ENCODE results near the gene GPBP1.

The GPBP1 gene

DNA sequence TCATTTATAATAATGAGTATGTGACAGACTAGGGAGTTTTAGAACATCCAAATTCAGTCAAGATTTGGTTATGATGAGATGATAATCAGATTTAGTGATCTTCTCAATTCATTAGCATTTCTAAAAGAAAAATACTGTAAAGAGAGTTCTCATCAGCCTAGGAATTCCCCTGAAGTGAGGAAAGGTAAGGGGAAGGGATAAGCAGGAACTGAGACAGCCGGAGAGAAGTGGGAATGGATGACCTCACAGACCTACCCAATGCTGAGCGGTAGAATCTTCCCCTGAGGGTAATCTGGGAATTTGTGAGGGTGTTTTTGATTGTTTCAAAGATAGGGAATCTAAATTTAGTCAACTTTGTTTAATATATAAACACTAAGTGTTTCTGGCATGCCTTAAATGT is 16.7 kb upstream of the GPBP1 start:
- no peaks in the 10 kb centered on the region for H4K20me1 ChIP-seq (ENCODE audit: low read depth, low read length)
- no peaks in the 10 kb centered on the region for H3K9me2 ChIP-seq (replicated peaks; ENCODE audit: insufficient read depth, low read length)
- no peaks in the 10 kb centered on the region for H3F3A ChIP-seq (ENCODE audit: insufficient read depth)
- no peaks in the 10 kb centered on the region for H3K9me3 ChIP-seq (ENCODE audit: insufficient read depth, low read length)
- H3K4me3 ChIP-seq (ENCODE audit: insufficient read depth, low read length, poor library complexity, severe bottlenecking) = no peak overlapping the region
- no peak overlapping the region for H3K4me2 ChIP-seq (ENCODE audit: low read depth, low read length, poor library complexity, severe bottlenecking)
- no peak overlapping the region for H3K9ac ChIP-seq (ENCODE audit: low read length)
- TF ChIP-seq EZH2phosphoT487 (conservative IDR thresholded peaks at IDR 0.05; ENCODE audit: low read length) = no peak
- TF ChIP-seq, protein P1, sequence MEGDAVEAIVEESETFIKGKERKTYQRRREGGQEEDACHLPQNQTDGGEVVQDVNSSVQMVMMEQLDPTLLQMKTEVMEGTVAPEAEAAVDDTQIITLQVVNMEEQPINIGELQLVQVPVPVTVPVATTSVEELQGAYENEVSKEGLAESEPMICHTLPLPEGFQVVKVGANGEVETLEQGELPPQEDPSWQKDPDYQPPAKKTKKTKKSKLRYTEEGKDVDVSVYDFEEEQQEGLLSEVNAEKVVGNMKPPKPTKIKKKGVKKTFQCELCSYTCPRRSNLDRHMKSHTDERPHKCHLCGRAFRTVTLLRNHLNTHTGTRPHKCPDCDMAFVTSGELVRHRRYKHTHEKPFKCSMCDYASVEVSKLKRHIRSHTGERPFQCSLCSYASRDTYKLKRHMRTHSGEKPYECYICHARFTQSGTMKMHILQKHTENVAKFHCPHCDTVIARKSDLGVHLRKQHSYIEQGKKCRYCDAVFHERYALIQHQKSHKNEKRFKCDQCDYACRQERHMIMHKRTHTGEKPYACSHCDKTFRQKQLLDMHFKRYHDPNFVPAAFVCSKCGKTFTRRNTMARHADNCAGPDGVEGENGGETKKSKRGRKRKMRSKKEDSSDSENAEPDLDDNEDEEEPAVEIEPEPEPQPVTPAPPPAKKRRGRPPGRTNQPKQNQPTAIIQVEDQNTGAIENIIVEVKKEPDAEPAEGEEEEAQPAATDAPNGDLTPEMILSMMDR (IDR thresholded peaks at IDR 0.05; ENCODE audit: insufficient read depth, low read length, poor library complexity, severe bottlenecking) = no peak
- H3K36me3 ChIP-seq (ENCODE audit: low read length) = no peaks in the 10 kb centered on the region
- H3K27ac ChIP-seq (ENCODE audit: low read depth, low read length) = no peak overlapping the region
- no peaks in the 10 kb centered on the region for H3K79me2 ChIP-seq (ENCODE audit: insufficient read depth, low read length)
- H2AFZ ChIP-seq (ENCODE audit: low read depth, low read length, severe bottlenecking) = no peak overlapping the region
- H3K27me3 ChIP-seq (ENCODE audit: low read length) = no peaks in the 10 kb centered on the region

- H2AFZ ChIP-seq (ENCODE audit: low read depth, low read length, severe bottlenecking) = no peak overlapping the region
- no peak overlapping the region for H3K4me3 ChIP-seq (ENCODE audit: insufficient read depth, low read length, poor library complexity, severe bottlenecking)
- no peak overlapping the region for H3K9ac ChIP-seq (ENCODE audit: low read length)
- H3K9me2 ChIP-seq (replicated peaks; ENCODE audit: insufficient read depth, low read length) = no peaks in the 10 kb centered on the region
- H3K36me3 ChIP-seq (ENCODE audit: low read length) = no peaks in the 10 kb centered on the region
- H3K9me3 ChIP-seq (ENCODE audit: insufficient read depth, low read length) = no peaks in the 10 kb centered on the region
- H3K79me2 ChIP-seq (ENCODE audit: insufficient read depth, low read length) = no peaks in the 10 kb centered on the region
- no peak overlapping the region for H3K27ac ChIP-seq (ENCODE audit: low read depth, low read length)
- no peaks in the 10 kb centered on the region for H3F3A ChIP-seq (ENCODE audit: insufficient read depth)
- H3K27me3 ChIP-seq (ENCODE audit: low read length) = no peaks in the 10 kb centered on the region
- no peak overlapping the region for H3K4me2 ChIP-seq (ENCODE audit: low read depth, low read length, poor library complexity, severe bottlenecking)
- TF ChIP-seq, protein P1 (IDR thresholded peaks at IDR 0.05; ENCODE audit: insufficient read depth, low read length, poor library complexity, severe bottlenecking) = no peak
- TF ChIP-seq EZH2phosphoT487 (conservative IDR thresholded peaks at IDR 0.05; ENCODE audit: low read length) = no peak
- H4K20me1 ChIP-seq (ENCODE audit: low read depth, low read length) = no peaks in the 10 kb centered on the region
Observed at GRCh38 chr5:57157666-57158065, 16.2 kb upstream of the GPBP1 start.

- Histone ChIP-seq H3K79me2 (ENCODE audit: insufficient read depth, low read length) (no peaks in the 10 kb centered on the region), H3K4me2 (ENCODE audit: low read depth, low read length, poor library complexity, severe bottlenecking) (no peak overlapping the region), H4K20me1 (ENCODE audit: low read depth, low read length) (no peaks in the 10 kb centered on the region), H3K27ac (ENCODE audit: low read depth, low read length) (no peak overlapping the region), H2AFZ (ENCODE audit: low read depth, low read length, severe bottlenecking) (no peak overlapping the region), H3K4me3 (ENCODE audit: insufficient read depth, low read length, poor library complexity, severe bottlenecking) (no peak overlapping the region), H3K36me3 (ENCODE audit: low read length) (no peaks in the 10 kb centered on the region), H3K9ac (ENCODE audit: low read length) (no peak overlapping the region), H3F3A (ENCODE audit: insufficient read depth) (no peaks in the 10 kb centered on the region), H3K9me2 (replicated peaks; ENCODE audit: insufficient read depth, low read length) (no peaks in the 10 kb centered on the region), H3K9me3 (ENCODE audit: insufficient read depth, low read length) (no peaks in the 10 kb centered on the region), H3K27me3 (ENCODE audit: low read length) (no peaks in the 10 kb centered on the region)
- TF ChIP-seq, protein P1 (IDR thresholded peaks at IDR 0.05; ENCODE audit: insufficient read depth, low read length, poor library complexity, severe bottlenecking) = no peak
- TF ChIP-seq EZH2phosphoT487 (conservative IDR thresholded peaks at IDR 0.05; ENCODE audit: low read length) = no peak
Observed at GRCh38 chr5:57163553-57164006, 10.3 kb upstream of the GPBP1 start.
